Stimulated activated CD4-positive, alpha-beta T cell treated with anti-CD3 and anti-CD28 coated beads, Interleukin-4, amount 100 ng/mL, for 48 hours (primary cell): ENCODE results near the gene YTHDC2.

Experiments
- DNase-seq, 2 donors: peaks; one replicate each; pipeline ENCODE4 v3.0.0-alpha.2; 2020; ENCODE audit warnings: low read depth in 2 of 2

The YTHDC2 gene

DNA sequence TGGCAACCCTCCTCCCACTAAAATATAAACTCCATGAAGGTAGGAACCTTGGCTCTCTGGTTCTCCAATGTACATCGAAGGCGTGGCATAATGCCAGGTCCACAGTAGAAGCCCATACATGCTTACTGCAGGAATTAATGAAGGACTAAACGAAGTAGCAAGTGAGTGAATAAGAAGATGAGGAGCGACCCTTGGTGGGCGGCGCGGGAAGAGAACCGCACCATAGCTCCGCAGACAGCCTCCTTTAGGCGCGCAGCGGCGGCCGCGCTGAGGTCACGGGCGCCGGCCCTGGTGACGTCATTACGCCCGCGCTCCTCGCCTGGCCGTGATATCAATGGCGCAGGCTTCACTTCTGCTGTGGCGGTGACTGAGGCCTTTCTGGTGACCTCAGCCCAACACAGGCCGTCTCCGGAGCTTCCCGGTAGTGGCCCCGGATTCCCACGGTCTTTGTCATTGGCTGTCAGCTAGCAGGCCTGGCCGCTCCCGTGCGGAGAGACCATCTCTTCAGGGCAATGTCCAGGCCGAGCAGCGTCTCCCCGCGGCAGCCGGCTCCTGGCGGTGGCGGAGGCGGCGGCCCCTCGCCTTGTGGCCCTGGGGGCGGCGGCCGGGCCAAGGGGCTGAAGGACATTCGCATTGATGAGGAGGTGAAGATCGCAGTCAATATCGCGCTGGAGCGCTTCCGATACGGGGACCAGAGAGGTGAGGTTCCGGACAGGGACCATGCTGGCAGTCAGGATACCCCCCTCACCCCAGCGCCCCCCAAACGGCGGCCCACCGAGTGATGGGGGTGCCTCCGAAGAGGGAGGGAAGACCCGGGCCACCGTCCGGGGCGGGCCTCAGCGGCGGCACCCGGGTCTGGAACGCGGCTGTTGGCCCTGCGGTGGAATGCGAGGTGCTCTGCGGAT, at the start of gene YTHDC2:
YTHDC2 (plus strand) TSS at position 311 of the 905 bp plus-strand sequence; CDS start at position 513, 202 bp downstream.
- peak; percentile 82 to 84 for DNase-seq

DNA sequence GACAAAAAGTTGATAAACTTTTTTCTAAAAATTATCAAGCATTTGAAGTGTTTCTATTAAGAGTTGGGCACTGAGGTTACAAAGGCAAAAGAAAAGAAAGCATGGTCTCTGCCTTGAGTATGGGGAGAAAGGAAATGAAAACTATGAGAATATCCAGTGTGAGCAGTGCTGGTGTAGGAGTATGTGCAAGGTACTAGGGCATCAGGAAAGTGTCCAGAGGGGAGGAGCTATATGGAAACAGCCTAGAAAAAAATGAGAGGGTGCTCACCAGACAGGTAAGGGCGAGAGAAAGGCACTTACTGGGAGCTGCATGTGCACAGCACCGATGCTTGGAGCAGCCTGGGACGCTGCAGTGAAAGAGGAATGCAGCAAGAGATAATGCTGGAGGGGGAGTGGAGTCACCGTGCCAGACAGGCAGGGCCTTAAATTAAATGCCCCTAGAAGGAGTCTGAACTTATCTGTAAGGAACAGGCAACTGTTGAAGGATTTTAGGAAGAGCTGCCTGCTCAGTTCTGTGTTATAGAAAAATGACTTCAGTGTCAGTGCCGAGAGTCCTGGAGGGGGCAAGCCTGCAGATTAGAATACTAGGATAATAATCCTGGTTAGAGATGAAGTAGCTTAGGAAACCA, 39.3 kb upstream of the YTHDC2 start:
- no peak for DNase-seq

DNA sequence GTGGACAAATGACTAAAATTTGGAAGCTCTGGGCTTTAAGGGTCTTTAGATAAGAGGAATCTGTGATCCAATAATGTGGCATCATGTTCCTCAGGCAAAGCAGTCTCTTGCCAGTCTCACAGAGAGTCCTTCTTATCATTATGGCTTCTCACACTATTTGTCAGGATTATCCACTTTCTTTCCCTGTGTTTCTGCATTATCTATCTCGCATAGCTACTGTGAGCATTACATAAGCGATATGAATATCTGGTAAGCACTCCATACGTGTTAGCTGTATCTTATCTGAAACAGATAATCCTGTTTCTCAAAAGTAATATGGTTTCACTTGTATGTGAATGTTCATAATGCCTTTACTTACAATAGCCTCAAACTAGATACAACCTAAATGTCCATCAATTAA, 34.8 kb upstream of the YTHDC2 start:
- no peak for DNase-seq

DNA sequence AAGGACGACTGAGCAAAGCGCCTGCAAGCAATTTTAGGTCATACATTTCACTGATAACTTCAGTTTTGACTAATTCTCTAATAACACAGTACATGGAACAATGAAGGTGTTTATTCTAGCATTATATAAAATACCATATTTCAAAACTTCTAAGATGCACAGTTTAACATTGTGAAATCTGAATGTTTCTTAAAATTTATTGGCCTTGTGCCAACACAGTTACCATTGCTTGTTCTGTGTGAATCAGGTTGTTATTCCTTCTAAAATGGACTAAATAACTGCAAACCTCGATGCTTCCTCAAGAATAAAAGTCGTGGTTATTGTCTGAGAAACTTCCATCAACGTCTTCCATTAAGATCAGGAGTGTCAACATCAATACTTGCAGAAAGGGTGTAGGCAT, 33.3 kb upstream of the YTHDC2 start:
- no peak for DNase-seq

DNA sequence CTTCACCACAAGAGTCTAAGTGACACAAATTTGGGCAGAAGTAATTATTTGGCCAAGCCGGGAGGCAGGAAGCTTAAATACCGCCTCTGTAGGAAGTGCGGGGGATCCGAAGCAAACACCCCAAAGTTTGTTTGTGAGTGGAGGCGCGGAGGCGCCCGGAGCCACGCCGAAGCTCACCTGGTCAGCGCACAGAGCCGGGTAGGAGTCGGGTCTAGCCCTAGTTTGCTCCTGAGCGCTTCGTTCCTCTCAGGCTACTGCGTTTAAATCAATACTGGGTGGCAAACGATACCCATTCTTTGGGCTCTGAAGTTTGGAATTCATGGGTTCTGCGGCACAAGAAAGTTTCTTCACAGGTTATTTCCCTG, 26.1 kb upstream of the YTHDC2 start:
- DNase-seq: no peak

DNA sequence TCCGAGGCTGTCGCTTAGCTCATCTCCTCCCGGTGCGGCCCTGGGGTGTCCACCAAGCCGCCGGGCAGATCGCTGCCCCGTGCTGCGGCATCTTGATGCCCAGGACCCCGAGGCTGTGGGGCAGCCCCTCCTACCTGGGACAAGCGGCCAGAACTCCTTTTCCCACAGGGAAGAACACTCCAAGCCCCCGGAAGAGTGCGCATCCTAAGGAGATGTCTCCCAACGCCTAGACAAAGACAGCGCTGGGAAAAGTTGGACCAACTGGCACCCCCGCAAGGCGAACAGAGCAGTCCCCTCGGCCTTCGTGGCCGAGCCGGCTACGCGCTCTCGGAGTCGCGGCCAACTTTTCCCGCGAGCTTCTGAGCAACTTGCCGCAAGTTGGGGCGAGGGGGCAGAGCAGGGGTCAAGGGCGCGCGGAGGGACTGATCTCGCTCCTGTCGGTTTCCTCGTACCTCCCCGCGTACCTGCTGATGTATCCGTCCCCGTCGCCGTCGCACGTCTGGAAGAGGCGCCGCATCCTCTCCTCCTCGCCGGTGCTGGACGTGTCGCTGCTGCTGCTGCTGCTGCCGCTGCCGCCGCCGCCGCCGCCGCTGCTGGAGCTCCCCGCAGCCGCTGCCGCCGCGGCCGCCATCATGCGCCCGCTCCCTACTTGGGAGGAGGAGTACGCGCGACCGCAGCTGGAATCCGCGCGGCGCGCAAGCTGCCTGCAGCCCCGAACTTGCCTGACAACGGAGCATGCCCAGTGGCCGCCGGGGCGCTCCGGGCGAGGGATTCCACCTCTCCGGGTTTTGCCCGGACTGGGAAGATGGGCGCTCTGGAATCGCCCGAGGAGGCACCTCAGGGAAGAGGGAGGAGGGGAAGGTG, 25.5 kb upstream of the YTHDC2 start, which contains the start of gene MCC:
MCC (minus strand) TSS at position 673 of the 864 bp plus-strand sequence.
- peak in 1 of 2 donors; percentile 26 for DNase-seq

DNA sequence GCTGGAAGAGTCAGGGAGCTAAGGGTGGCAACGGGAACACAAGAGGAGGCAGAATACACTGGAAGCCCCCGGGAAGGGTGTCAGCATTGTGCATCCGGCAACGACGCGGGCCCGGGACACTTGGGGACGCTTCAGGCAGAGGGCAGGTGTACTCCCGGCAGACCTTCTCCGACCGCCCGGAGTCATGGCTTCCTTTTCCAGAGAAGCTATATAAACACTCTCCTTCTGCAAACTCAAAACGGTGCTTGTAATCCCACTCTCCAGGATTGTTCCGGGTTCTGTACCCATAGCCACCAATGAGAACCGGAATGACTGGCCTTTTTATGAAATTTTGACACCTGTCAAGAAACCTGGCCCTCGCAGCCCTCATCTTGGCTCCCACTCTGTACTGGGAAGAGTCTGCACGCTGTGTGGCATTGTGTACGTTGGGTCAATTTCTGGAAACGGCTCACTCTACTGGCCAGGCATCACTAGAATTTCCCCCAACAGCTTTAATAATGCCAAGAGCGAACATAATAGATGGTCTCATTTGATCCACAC, 24.8 kb upstream of the YTHDC2 start:
- DNase-seq: no peak

DNA sequence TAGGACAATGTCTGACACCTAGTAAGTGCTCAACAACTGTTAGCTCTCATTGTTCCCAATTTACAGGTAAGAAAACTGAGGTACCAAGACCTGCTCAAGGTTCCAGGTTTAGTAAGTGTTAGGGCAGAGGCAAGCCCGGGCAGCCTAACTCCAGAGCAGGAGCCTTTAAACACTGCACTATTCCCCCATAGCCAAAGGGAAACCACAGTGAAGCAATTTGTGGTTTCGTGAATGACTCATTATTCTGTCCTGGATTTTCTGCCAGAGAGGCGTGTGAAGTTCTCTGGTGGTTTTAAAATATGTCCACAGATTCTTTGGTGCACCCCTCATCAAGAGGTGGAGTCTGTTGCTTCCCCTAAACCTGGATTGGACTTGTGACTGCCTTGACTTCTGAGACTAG, 24.2 kb upstream of the YTHDC2 start:
- no peak for DNase-seq

DNA sequence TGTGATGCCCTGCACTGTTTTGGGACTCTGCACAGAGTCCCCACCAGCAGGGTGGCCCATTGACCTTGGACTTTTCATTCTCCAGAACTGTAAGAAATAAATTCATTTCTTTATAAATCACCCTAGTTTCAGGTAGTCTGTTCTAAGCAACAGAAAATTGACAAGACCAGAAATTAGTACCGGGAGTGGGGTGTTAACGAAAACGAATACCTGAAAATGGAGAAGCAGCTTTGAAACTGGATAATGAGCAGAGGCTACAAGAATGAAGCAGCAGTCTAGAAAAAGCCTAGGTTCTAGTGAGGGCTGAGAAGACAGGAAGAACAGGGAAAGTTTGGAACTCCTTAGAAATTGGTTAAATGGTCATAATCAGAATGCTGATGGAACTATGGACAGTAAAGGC, 23.2 kb upstream of the YTHDC2 start:
- no peak for DNase-seq

DNA sequence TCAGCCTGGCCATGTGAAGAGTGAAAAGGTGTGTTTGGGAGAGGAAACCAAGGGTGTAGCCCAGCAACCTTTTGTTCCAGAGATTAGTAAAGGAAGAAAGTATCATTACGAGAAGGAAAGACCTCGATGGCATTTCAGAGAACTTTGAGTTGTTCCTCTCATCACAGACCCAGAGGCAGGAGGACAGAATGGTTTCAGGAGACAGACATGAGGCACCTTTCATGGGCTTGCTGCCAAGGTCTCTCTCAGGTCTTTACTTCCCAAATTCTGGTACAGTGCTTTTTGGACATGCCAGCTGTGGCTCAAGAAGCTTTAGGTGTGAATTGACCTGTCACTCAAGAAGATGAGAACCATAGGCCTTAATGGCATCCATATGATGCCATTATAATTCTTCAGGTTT, 22.5 kb upstream of the YTHDC2 start:
- no peak for DNase-seq

DNA sequence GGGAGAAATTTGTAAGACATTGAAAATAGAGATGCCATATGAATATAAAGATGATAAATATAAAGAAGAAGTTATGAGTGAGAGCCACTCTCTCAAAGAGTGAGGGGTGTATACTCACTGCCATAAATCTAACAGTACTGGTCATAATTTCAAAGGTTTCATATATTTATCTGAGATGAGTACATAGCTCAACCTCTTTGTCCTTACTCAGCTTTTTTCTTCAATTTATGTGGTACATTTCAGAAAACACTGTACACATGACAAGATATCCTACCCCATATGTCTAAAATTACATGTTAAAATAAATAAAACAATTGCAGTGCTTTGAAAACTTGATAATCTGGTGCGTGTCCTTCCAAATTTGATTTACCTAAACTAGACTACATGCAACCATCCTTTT, 20.0 kb upstream of the YTHDC2 start:
- DNase-seq: no peak

DNA sequence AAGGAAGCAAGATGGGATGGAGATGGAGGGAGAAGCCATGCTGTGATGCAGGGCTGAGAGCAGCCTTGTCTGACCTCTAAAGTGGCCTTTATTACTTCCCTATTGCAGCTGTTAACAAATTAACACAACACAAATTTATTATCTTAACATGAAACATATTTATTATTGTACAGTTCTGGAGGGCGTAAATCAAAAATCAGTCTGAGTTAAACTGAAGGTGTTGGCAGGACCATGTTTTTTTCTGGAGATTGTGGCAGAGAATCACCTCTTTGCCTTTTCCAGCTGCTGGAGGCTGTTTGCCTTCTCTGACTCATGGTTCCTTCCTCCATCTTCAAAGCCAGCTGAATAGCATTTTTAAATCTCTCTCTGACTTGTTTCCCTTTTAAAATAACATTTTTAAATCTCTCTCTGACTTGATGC, 18.1 kb upstream of the YTHDC2 start:
- DNase-seq: no peak

DNA sequence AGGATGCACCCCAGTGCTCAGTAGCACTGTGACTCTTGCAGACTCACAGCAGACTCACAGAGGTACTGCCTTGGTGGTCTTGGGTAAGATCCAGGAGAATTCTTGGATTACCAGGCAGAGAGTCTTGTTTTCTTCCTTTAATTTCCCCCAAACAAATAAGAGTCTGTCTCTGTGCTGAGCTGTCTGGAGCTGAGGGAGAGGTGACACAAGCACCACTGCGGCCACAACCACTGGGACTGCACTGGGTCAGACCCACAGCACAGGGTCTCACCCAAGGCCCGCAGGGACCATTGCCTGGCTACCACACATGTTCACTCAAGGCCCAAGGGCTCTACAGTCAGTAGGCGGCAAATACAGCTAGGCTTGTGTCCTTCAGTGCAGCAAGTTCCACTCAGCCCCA, 11.4 kb upstream of the YTHDC2 start:
- DNase-seq: no peak

DNA sequence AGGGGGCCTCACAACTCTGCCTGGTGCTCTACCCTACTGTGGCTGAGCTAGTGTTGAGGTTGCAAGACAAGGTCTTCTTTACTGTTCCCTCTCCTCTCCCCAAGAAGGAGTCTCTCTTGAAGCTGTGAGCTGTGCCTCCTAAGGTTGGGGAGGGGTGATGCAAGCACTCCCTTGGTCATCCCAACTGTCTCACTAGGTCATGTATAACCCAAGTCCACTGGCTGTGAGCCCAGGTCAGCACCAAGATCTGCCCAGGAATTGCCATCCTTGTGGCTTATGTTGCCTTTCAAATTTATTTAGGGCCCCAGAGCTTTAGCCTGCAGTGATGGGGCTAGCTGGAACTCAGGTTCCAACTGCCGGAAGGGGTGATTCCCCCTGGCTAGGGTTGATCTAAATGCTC, 10.3 kb upstream of the YTHDC2 start:
- DNase-seq: no peak

DNA sequence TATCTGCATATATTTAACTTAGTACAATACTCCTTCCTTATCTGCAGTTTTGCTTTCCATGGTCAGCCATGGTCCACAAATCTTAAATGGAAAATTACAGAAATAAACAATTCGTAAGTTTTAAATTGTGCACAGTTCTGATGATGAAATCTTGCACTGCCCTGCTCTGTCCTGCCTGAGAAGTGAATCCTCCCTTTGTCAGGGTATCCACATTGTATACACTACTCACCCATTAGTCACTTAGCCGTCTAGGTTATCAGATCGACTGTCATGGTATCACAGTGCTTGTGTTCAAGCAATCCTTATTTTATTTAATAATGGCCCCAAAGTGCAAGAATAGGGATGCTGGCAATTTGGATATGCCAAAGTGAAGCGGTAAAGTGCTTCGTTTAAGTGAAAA, 8.3 kb upstream of the YTHDC2 start:
- DNase-seq: no peak

DNA sequence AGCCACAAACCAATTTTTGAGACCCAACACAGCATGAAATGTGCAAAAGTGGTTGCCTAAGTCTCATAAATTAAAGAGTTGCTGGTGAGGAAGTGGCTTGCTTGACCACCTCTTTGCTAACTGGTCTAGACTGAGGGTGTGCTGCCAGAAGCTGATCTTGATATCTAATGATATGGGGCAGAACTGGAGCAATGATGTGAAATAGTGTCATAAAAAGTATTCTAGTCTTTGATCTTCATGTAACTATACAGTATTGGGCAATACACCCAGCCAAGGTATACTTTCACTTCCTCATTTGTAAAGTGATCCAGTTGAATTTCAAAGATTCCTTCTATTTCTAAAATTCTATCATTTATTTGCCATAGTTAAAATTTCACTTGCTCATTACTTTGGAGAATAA, 5.9 kb upstream of the YTHDC2 start:
- no peak for DNase-seq

DNA sequence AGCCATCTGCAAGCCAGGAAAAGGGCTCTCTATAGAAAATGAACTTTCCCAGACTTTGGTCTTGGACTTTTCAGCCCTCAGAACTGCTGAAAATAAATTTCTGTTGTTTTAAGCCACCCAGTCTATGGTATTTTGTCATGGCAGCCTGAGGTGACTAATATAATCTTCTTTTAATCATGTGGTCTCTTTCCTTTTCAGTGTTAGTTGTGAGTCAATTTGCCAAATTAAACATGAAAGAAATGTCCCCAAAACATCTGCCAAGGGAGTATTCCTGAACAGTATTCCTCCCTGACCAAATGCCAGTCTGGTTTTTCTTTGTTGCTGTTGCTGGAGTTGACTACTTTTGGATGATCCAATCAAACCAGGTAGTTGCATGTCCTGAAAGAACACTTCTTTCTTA, 4.7 kb upstream of the YTHDC2 start:
- DNase-seq: no peak

DNA sequence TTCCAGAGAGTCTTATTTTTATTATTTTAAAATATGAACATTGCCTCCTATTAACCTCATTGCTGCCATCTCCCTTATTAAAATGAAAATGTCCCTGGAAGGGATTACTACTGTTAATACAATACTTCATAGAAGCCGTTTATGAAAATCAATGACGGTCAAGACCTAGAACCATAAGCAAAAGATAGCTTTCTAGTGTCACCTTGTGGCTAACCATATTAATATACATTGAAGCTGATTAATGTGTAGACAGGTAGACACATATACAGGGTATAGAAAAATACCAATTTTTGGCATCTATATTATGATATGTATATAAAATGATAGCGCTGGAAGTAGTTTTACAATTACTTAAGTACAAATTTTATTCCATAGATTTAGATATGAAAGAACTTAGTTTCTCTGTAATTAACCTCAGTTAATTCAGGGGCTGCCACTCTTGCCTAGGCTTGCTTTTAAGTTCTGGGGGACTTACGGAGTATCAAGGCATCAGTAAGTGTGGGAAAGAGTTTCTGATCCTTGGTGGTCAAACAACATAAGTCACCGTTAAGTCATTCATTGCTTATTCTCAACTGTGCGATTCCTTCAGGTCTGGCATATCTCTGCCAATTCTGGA, 2.5 kb upstream of the YTHDC2 start:
- no peak for DNase-seq

DNA sequence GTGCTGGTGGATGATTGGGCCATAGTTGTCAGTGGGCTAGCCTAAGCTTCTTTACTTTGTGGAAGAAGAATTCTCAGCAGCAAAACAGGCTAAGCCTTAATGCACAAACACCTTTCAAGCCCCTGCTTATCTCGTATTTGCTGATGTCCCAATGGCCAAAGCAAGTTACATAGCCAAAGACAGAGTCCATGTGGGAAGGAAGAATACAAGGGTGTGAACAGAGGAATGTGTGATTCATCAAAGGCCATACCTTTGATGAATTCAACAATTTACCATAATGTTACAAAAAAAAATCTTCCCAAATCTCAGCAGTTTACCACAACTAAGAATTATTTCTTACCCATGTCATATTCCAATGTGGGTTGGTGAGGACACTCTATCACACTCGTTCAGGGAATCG, 1.2 kb upstream of the YTHDC2 start:
- DNase-seq: no peak

DNA sequence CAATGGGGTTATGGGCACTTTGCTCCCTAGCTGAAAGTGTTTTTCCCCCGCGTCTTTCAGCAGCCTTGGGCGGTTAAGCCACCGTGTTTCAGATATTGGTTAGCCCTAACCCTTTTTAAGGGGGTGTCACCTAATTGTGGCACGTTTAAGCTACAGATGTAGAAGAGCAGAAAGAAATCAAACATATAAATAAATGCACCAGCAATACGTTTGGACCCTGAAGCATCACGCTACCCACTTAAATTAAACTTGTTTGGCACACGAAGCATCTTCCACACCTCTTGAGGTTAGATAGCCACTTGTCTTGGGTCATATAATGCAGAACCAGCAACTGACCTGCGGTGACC, 768 bp downstream of the YTHDC2 start:
- DNase-seq: no peak

DNA sequence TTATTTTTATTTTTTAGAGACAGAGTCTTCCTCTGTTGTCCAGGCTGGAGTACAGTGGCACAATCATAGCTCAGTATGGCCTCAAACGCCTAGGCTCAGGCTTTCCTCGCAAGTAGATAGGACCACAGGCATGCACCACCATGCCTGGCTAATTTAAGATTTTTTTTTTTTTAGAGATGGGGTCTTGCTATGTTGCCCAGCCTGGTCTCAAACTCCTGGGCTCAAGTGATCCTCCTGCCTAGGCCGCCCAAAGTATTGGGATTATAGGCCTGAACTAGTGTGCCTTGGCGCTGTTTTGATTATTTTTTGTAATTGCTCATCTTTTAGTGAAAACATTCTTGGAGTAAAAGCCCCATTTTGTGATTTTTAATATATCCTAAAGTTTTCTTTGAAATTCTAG, 5.4 kb downstream of the YTHDC2 start:
- no peak for DNase-seq

DNA sequence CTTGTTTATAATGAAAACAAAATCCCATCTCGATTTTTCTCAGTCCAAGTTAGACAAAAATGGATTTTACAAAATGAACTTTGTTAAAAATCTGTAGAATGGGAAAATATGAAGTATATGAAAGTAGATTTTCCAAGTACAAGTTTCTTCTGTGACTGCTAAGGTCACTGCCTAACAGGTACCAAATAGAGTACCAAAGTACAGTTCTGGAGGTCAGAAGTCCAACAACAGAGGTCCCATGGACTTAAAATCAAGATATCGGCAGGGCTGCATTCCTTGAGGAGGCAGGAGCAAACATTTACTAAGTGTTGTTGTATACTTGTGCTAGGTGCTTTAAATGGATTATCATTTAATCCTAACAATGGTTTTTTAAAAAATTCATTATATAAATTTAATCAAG, 5.9 kb downstream of the YTHDC2 start:
- DNase-seq: no peak
